Measurements from ENCODE around the gene ATP6V1E1. TPM values are rescaled to one million over a fixed set of nuclear protein-coding genes. Genes with fewer than 3 reads are reported as not detected.

The ATP6V1E1 gene
- total RNA-seq, 1 donor from 2014 or later: 64.2 TPM

DNA sequence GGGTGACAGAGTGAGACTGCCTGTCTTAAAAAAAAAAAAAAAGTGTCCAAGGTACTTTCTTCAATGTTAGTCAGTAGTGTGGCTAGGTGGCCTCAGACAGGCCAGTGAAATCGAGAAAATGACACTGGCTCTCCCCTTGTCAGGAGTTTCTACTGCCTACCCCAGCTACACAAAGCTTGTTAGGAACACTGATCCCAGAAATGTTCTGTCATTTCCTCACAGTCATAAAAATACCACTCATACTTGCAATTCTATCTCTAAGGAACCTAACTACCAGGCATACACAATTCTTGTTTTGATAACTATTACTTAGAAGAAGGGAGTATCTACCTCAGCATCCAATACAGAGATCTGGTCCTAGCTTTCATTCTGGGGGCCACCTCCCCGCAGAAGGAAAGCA is 31.3 kb downstream of the ATP6V1E1 start:
- no peaks in the 10 kb centered on the region for H3K27me3 Mint-ChIP-seq
- H3K9me3 Mint-ChIP-seq: no peaks in the 10 kb centered on the region
- H3K4me1 Mint-ChIP-seq (ENCODE audit: unreplicated experiment): no peaks in the 10 kb centered on the region
- H3K36me3 Mint-ChIP-seq: peaks cover 36% of the 10 kb centered on the region
- no peak for DNase-seq (ENCODE audit: extremely low spot score, unreplicated experiment)
- H3K27ac Mint-ChIP-seq: no peak overlapping the region
- H3K4me3 Mint-ChIP-seq: no peak overlapping the region
- TF ChIP-seq, protein P1, sequence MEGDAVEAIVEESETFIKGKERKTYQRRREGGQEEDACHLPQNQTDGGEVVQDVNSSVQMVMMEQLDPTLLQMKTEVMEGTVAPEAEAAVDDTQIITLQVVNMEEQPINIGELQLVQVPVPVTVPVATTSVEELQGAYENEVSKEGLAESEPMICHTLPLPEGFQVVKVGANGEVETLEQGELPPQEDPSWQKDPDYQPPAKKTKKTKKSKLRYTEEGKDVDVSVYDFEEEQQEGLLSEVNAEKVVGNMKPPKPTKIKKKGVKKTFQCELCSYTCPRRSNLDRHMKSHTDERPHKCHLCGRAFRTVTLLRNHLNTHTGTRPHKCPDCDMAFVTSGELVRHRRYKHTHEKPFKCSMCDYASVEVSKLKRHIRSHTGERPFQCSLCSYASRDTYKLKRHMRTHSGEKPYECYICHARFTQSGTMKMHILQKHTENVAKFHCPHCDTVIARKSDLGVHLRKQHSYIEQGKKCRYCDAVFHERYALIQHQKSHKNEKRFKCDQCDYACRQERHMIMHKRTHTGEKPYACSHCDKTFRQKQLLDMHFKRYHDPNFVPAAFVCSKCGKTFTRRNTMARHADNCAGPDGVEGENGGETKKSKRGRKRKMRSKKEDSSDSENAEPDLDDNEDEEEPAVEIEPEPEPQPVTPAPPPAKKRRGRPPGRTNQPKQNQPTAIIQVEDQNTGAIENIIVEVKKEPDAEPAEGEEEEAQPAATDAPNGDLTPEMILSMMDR (conservative IDR thresholded peaks at IDR 0.05): no peak

DNA sequence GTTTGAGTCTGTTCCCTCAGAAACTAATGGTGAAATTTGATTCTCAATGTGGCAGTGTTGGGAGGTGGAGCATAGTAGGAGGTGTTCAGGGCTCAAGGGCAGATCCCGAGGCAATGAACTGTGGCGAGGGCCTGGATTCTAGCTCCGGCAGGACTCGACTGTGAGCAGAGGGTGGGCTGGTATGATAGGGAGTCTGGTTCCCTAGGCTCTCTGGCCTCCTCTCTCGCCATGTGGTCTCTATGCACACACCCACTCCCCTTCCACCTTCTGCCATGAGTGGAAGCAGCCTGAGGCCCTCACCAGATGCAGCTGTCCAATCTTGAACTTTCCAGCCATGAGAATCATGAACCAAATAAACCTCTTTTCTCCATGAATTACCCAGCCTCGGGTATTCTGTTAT is 32.3 kb downstream of the ATP6V1E1 start:
- H3K9me3 Mint-ChIP-seq: no peaks in the 10 kb centered on the region
- peaks cover 42% of the 10 kb centered on the region for H3K36me3 Mint-ChIP-seq
- TF ChIP-seq, protein P1 (conservative IDR thresholded peaks at IDR 0.05): no peak
- H3K4me3 Mint-ChIP-seq: no peak overlapping the region
- no peak overlapping the region for H3K27ac Mint-ChIP-seq
- no peak for DNase-seq (ENCODE audit: extremely low spot score, unreplicated experiment)
- H3K4me1 Mint-ChIP-seq (ENCODE audit: unreplicated experiment): no peaks in the 10 kb centered on the region
- H3K27me3 Mint-ChIP-seq: no peaks in the 10 kb centered on the region

DNA sequence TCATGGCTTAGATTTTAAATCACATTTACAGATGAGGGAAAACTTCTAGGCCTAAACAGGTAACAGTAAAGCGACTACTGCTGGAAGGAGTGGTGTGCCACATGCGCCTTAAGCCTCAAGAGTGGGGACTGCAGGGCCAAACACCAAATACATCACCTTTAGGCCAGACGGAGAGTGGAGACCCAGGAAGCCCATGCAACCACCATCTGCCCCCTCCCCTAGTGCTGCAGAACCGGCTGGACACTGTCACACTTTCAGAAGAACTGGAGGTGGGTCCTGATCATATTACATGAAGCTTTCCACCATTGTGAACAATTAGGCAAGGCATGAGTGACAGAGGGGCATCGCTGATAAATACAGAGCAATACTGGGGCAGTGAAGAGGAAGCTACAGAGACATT is 36.3 kb downstream of the ATP6V1E1 start:
- DNase-seq (ENCODE audit: extremely low spot score, unreplicated experiment): no peak
- Mint-ChIP-seq H3K27ac (no peak overlapping the region), H3K36me3 (peaks cover 31% of the 10 kb centered on the region), H3K4me1 (ENCODE audit: unreplicated experiment) (no peaks in the 10 kb centered on the region), H3K9me3 (no peaks in the 10 kb centered on the region), H3K27me3 (no peaks in the 10 kb centered on the region), H3K4me3 (no peak overlapping the region)
- TF ChIP-seq, protein P1 (conservative IDR thresholded peaks at IDR 0.05): no peak

DNA sequence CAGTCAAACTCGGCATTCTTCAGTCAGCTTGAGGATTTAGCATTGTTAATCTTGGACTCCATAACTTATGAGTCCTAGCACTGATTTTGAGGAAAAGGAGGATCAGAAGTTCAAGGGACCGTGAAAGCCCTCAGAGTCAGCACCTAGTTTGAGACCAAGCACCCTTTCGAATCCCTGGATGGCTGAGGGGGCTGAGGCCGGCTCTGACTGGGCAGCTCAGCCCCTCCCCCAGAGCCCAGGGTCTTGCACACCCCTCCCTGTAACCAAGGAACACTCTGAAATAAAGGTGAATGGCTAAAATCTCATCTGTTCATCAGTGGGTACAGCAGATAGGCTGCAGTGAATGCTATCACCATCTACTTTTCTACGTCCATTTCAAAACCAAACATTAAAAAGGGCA is 38.0 kb downstream of the ATP6V1E1 start:
- Mint-ChIP-seq H3K9me3 (no peaks in the 10 kb centered on the region), H3K4me3 (no peak overlapping the region), H3K36me3 (peaks cover 21% of the 10 kb centered on the region), H3K27ac (no peak overlapping the region), H3K4me1 (ENCODE audit: unreplicated experiment) (no peaks in the 10 kb centered on the region), H3K27me3 (no peaks in the 10 kb centered on the region)
- TF ChIP-seq, protein P1 (conservative IDR thresholded peaks at IDR 0.05): no peak
- DNase-seq (ENCODE audit: extremely low spot score, unreplicated experiment): no peak

DNA sequence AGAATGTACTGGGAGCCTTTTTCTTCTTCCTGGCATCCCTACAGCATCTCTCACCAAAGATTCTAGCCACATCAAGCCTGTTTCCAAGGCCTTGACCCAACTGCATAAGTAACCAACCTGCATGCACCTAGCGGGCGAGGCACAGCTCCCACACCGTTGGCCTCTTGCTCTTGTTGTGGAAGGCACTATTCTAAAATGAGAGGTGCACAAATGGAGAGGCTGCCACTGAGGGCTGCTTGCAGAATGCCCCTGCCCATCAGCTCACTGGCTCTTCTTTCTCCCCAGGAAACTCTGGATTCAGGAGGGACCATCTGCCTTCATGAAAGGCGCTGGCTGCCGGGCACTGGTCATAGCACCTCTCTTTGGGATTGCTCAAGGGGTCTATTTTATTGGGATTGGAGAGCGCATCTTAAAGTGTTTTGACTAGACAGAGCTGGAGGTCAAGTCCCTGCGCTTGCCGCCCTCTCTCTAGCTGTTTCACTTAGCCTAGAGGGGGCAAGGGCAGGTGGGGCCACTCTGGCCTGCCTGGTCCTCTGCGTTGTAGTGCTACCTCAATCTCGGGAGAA is 38.7 kb downstream of the ATP6V1E1 start:
- TF ChIP-seq, protein P1 (conservative IDR thresholded peaks at IDR 0.05): no peak
- no peak overlapping the region for H3K27ac Mint-ChIP-seq
- peaks cover 21% of the 10 kb centered on the region for H3K36me3 Mint-ChIP-seq
- no peaks in the 10 kb centered on the region for H3K9me3 Mint-ChIP-seq
- no peaks in the 10 kb centered on the region for H3K4me1 Mint-ChIP-seq (ENCODE audit: unreplicated experiment)
- no peak for DNase-seq (ENCODE audit: extremely low spot score, unreplicated experiment)
- H3K27me3 Mint-ChIP-seq: no peaks in the 10 kb centered on the region
- H3K4me3 Mint-ChIP-seq: no peak overlapping the region

DNA sequence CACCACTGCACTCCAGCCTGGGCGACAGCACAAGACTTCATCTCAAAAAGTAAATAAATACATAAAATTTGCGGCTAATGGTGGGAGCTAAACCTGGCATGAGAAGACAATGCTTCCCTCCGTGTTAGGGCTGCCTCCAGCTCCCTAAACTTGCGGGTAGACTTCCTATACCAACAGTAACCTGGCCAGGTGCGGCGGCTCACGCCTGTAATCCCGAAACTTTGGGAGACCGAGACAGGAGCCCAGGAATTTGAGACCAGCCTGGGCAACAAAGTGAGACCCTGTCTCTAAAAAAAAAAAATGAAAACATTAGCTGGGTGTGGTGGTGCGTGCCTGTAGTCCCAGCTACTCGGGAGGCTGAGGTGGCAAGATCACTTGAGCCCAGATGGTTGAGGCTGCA is 39.9 kb downstream of the ATP6V1E1 start:
- DNase-seq (ENCODE audit: extremely low spot score, unreplicated experiment): no peak
- H3K27me3 Mint-ChIP-seq: no peaks in the 10 kb centered on the region
- H3K27ac Mint-ChIP-seq: no peak overlapping the region
- TF ChIP-seq, protein P1 (conservative IDR thresholded peaks at IDR 0.05): no peak
- H3K4me3 Mint-ChIP-seq: no peak overlapping the region
- H3K4me1 Mint-ChIP-seq (ENCODE audit: unreplicated experiment): no peaks in the 10 kb centered on the region
- H3K36me3 Mint-ChIP-seq: peaks cover 15% of the 10 kb centered on the region
- H3K9me3 Mint-ChIP-seq: no peaks in the 10 kb centered on the region

Data from type B pancreatic cell (in vitro differentiated cells).